GM19452 (cell line): ENCODE results near the gene ANKRD63.

Experiments
- ATAC-seq: cut with Tn5 transposase; IDR thresholded peaks from one replicate; pipeline ENCODE4 v1.9.1; 2021; ENCODE audit not compliant: unreplicated experiment

ANKRD63 gene

GRCh38 chr15:40295877-40296560, 13.2 kb upstream of the ANKRD63 start:
- ATAC-seq = no peak

- no peak for ATAC-seq
Observed at GRCh38 chr15:40295297-40295696, 12.4 kb upstream of the ANKRD63 start.

GRCh38 chr15:40293905-40294895, 11.3 kb upstream of the ANKRD63 start:
- ATAC-seq = no peak

DNA sequence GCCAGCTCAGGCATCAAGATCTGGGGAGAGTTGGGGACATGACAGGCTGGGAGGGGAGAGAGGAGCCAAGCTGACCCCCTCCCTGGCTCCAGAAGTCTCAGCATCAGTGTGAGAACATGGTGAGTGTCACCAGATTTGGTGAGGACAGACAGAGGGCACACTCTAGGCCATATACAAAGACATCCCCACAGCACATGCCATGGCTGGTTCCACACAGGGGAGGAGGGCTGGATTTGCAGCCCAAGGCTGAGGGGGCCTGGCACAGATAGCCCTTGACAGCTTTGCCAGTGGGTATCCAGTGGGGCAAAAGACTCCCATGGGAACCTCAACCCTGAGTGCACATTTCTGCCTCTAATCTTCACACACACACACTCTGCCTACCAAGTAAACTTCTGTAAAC, 10.1 kb upstream of the ANKRD63 start:
- ATAC-seq = no peak

GRCh38 chr15:40292246-40292645, 9.4 kb upstream of the ANKRD63 start:
- ATAC-seq = no peak

GRCh38 chr15:40290918-40291574, 8.2 kb upstream of the ANKRD63 start:
- ATAC-seq = no peak

DNA sequence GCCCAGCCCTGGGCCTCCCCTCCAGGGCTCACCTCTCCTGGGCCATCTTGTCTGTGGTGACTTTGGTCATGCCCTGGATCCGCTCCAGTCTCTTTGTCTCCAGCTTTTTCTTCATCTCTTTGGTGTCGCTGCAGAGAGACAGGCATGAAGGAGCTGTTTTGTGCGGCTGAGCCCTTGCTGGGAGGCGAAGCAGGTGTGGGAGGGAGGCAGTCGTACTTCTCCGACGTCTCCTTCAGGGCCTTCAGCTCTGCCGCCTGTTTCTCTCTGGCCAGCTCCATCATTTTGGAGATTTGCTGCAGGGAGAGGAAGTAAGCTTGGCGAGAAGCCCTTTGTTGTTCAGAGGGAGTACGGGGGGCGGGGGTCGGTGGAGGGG, 7.7 kb upstream of the ANKRD63 start:
- no peak for ATAC-seq

GRCh38 chr15:40289140-40289775, 6.4 kb upstream of the ANKRD63 start:
- no peak for ATAC-seq

- ATAC-seq = no peak
Observed at GRCh38 chr15:40287968-40288367, 5.1 kb upstream of the ANKRD63 start.

GRCh38 chr15:40287505-40287904, 4.6 kb upstream of the ANKRD63 start:
- ATAC-seq = no peak

DNA sequence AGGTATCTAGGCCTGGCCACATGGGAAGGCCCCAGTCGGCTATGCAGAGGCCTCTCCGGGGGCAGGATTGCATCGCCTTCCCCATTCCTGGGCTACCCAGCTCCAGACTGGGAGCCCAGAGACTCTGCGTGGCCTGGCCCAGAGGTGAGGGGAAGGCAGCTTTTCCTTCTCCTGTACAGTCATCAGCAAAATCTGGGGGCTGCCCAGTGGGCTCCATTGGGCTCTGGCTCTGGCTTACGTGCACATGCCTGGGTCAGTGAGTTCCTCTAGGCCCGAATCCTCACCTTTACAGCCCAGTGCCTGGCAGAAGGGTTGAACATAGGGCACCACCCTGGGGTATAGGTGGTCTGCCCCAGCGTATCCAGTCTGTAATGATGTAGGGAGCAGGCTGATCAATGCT, 3.9 kb upstream of the ANKRD63 start:
- no peak for ATAC-seq

DNA sequence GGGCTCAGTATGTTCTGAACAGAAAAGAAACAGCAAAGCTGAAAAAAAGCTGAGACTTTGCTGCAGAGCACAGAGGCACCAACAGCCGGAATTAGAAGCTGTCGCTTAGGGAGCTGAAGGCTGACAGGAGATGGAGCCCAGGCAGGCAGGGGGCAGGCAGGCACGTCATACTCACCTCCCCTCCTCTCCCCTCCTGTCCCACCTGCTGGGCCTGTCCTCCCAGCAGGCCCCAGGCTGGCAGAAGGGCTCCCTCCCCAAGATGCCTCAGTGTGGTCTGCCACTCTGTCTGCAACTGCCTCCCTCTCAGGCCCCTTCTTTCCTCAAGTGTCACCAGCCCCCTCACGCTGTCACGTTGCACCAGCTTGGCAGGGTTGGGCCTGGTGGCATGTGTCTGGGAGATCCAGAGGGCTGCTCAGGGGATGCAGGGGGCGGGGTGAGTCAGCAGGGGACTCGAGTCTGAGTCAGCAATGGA, 3.2 kb upstream of the ANKRD63 start:
- no peak for ATAC-seq

GRCh38 chr15:40285554-40286011, 2.7 kb upstream of the ANKRD63 start:
- no peak for ATAC-seq

GRCh38 chr15:40285151-40285550, 2.3 kb upstream of the ANKRD63 start:
- ATAC-seq = no peak

- no peak for ATAC-seq
Observed at GRCh38 chr15:40283615-40284300, 894 bp upstream of the ANKRD63 start.

GRCh38 chr15:40282147-40282868, 556 bp downstream of the ANKRD63 start:
- ATAC-seq = no peak

DNA sequence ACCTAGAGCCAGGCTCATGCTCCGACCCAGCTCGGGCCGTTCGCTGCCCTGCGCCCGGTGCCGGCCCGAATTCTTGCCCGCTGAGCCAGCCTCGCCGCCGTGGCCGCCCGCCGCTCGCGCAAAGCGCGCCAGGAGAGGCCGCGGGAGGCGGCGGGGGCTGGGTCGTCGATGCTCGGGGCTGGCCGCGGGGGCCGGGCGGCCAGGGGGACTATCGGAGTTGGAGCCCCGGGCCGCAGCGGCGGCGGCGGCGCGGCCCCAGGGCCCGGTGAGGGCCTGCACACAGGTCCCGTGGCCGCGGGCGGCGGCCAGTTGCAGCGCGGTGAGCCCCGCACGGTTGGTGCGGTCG, 1.1 kb downstream of the ANKRD63 start:
- ATAC-seq = no peak

GRCh38 chr15:40281057-40281800, 1.6 kb downstream of the ANKRD63 start:
- no peak for ATAC-seq
